Loucy (cell line): ENCODE results near the gene HSPA9.

Experiments
- H2AFZ ChIP-seq: fragments of 200-600 bp; sonication (generic); 2 replicates; pipeline ENCODE4 v1.6.0; 2016; ENCODE audit warnings: antibody characterized with exemption, mild to moderate bottlenecking, low read length, moderate library complexity
- H3F3A ChIP-seq: fragments of 200-600 bp; 2 replicates; pipeline ENCODE4 v1.6.0; 2016; ENCODE audit warnings: antibody characterized with exemption, low read depth, mild to moderate bottlenecking
- H3K27me3 ChIP-seq: fragments of 200-600 bp; sonication (generic); 2 replicates; pipeline ENCODE4 v1.6.1; 2014; ENCODE audit warnings: low read length, mild to moderate bottlenecking; ENCODE audit not compliant: insufficient read depth, poor library complexity, severe bottlenecking
- H3K36me3 ChIP-seq: fragments of 200-600 bp; sonication (generic); 2 replicates; pipeline ENCODE4 v1.6.1; 2016; ENCODE audit warnings: low read length; ENCODE audit not compliant: insufficient read depth
- H3K4me1 ChIP-seq: fragments of 200-600 bp; sonication (generic); 2 replicates; pipeline ENCODE4 v1.5.1; 2014; ENCODE audit warnings: low read length, mild to moderate bottlenecking; ENCODE audit not compliant: insufficient read depth, poor library complexity, severe bottlenecking
- H3K4me2 ChIP-seq: fragments of 200-600 bp; sonication (generic); 2 replicates; pipeline ENCODE4 v1.6.0; 2014; ENCODE audit warnings: antibody characterized with exemption, low read length, low read depth, mild to moderate bottlenecking; ENCODE audit not compliant: poor library complexity, severe bottlenecking
- H3K4me3 ChIP-seq: fragments of 200-600 bp; sonication (generic); 2 replicates; pipeline ENCODE4 v1.5.1; 2014; ENCODE audit warnings: low read length, mild to moderate bottlenecking, mixed read lengths; ENCODE audit not compliant: poor library complexity, severe bottlenecking
- H3K79me2 ChIP-seq: fragments of 200-600 bp; sonication (generic); 2 replicates; pipeline ENCODE4 v1.6.1; 2014; ENCODE audit warnings: low read length; ENCODE audit not compliant: insufficient read depth
- H3K9ac ChIP-seq: fragments of 200-600 bp; sonication (generic); 2 replicates; pipeline ENCODE4 v1.6.0; 2014; ENCODE audit warnings: mild to moderate bottlenecking, low read depth, low read length, moderate library complexity; ENCODE audit not compliant: poor library complexity, severe bottlenecking
- H3K9me2 ChIP-seq: fragments of 200-600 bp; sonication (generic); replicated peaks from 2 replicates; pipeline ENCODE4 v1.6.1; 2016; ENCODE audit warnings: low read depth, low read length, mixed read lengths
- H3K9me3 ChIP-seq: fragments of 200-600 bp; sonication (generic); 2 replicates; pipeline ENCODE4 v1.6.1; 2014; ENCODE audit warnings: mild to moderate bottlenecking, antibody characterized with exemption, low read length, low read depth; ENCODE audit not compliant: insufficient read depth
- H4K20me1 ChIP-seq: fragments of 200-600 bp; sonication (generic); 2 replicates; pipeline ENCODE4 v1.6.0; 2014; ENCODE audit warnings: antibody characterized with exemption, low read length, mild to moderate bottlenecking; ENCODE audit not compliant: insufficient read depth, poor library complexity, severe bottlenecking
- EZH2phosphoT487 ChIP-seq: fragments of 200-600 bp; IDR thresholded peaks from 2 replicates; pipeline ENCODE4 v1.6.1; 2018; ENCODE audit warnings: antibody characterized with exemption, mild to moderate bottlenecking, moderate library complexity, borderline replicate concordance
- TF ChIP-seq, protein P1 (sequence below): fragments of 200-600 bp; sonication (generic); conservative IDR thresholded peaks from 2 replicates; pipeline ENCODE4 v1.5.1; 2014; ENCODE audit warnings: mild to moderate bottlenecking, antibody characterized with exemption, low read length

The HSPA9 gene

DNA sequence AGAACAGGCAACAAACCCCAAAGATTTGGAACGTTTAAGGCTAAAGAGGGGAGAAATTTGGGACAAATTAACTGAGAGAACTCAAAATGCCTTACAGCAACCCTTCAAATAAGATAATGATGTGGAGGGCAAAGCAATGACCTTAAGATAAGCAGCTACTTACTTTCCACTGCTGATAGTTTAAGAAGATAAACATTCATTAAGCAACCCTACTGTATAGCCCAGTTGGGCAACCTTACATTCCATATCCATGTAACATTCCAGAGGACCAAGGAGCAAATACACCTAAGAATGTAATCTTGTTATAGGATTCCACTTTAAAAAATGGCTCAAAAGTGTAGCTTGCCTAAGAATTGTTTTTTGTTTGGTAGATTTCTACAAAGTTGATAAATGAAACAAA, 47.0 kb downstream of the HSPA9 start:
- peaks cover 92% of the 10 kb centered on the region for H3K79me2 ChIP-seq
- no peaks in the 10 kb centered on the region for H3K27me3 ChIP-seq
- no peak overlapping the region for H3K4me3 ChIP-seq
- H3K9ac ChIP-seq: no peak overlapping the region
- no peaks in the 10 kb centered on the region for H3K4me1 ChIP-seq
- no peak overlapping the region for H2AFZ ChIP-seq
- H3K9me2 ChIP-seq: no peaks in the 10 kb centered on the region
- peaks cover 61% of the 10 kb centered on the region for H4K20me1 ChIP-seq
- H3K36me3 ChIP-seq: peaks cover 24% of the 10 kb centered on the region; the same call in 1 of the 2 replicates
- H3K9me3 ChIP-seq: no peaks in the 10 kb centered on the region
- H3K4me2 ChIP-seq: no peak overlapping the region
- TF ChIP-seq EZH2phosphoT487: no peak
- TF ChIP-seq, protein P1, sequence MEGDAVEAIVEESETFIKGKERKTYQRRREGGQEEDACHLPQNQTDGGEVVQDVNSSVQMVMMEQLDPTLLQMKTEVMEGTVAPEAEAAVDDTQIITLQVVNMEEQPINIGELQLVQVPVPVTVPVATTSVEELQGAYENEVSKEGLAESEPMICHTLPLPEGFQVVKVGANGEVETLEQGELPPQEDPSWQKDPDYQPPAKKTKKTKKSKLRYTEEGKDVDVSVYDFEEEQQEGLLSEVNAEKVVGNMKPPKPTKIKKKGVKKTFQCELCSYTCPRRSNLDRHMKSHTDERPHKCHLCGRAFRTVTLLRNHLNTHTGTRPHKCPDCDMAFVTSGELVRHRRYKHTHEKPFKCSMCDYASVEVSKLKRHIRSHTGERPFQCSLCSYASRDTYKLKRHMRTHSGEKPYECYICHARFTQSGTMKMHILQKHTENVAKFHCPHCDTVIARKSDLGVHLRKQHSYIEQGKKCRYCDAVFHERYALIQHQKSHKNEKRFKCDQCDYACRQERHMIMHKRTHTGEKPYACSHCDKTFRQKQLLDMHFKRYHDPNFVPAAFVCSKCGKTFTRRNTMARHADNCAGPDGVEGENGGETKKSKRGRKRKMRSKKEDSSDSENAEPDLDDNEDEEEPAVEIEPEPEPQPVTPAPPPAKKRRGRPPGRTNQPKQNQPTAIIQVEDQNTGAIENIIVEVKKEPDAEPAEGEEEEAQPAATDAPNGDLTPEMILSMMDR: no peak
- no peaks in the 10 kb centered on the region for H3F3A ChIP-seq

DNA sequence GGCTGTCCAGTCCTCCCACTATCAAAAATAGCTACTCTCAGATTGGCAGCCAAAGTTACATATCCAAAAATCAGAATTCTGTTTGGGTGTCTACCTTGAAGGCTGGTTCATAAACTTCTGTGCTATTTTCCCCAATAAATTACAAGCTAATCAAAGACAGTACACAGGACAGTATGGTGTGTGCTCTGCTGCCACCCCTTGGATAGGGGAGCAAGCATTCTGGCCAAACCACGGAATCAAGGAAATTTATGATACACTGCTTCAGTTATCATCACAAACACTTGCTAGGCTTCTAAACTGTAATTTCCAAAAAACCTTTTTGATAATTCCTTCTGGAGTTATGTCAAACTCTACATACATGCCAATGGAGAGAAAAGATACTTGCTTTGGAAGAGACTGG, 48.0 kb downstream of the HSPA9 start:
- Histone ChIP-seq H4K20me1 (peaks cover 55% of the 10 kb centered on the region), H3K4me3 (no peak overlapping the region), H3K9me3 (no peaks in the 10 kb centered on the region), H3K4me1 (no peaks in the 10 kb centered on the region), H3K9ac (no peak overlapping the region), H3K27me3 (no peaks in the 10 kb centered on the region), H3K9me2 (no peaks in the 10 kb centered on the region), H3K79me2 (peaks cover 92% of the 10 kb centered on the region), H2AFZ (no peak overlapping the region), H3K4me2 (no peak overlapping the region), H3F3A (no peaks in the 10 kb centered on the region), H3K36me3 (peaks cover 24% of the 10 kb centered on the region; the same call in 1 of the 2 replicates)
- no peak for TF ChIP-seq EZH2phosphoT487
- TF ChIP-seq, protein P1: no peak

DNA sequence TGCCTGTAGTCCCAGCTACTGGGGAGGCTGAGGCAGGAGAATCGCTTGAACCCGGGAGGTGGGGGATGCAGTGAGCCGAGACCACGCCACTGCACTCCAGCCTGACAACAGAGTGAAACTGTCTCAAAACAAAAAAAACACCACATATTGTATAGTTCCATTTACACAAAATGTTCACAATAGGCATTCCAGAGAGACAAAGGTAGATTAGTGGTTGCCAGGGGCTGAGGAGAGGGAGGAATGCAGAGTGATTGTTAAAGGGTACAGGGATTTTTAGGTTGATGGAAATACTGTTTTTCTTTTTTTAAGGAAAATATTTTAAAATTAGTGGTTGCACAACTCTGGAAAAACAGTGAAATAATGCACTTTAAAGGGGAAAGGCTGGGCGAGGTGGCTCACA, 51.8 kb downstream of the HSPA9 start:
- Histone ChIP-seq H3K4me3 (no peak overlapping the region), H3F3A (no peaks in the 10 kb centered on the region), H4K20me1 (peaks cover 35% of the 10 kb centered on the region), H3K4me1 (no peaks in the 10 kb centered on the region), H3K4me2 (no peak overlapping the region), H3K79me2 (peaks cover 86% of the 10 kb centered on the region), H2AFZ (no peak overlapping the region), H3K36me3 (peaks cover 26% of the 10 kb centered on the region; the same call in 1 of the 2 replicates), H3K9ac (no peak overlapping the region), H3K9me3 (no peaks in the 10 kb centered on the region), H3K9me2 (no peaks in the 10 kb centered on the region), H3K27me3 (no peaks in the 10 kb centered on the region)
- TF ChIP-seq, protein P1: no peak
- no peak for TF ChIP-seq EZH2phosphoT487
